DMS 273 (cell line): Measurements from ENCODE around the gene CUZD1.
A peak's percentile ranks its signal among the peaks of the same experiment; 100 is the strongest.

ENCODE experiments used
- DNase-seq: peaks from one replicate; lab custom pipeline; 2025; ENCODE audit not compliant: unreplicated experiment; lab: John Stamatoyannopoulos, UW

Gene CUZD1

DNA sequence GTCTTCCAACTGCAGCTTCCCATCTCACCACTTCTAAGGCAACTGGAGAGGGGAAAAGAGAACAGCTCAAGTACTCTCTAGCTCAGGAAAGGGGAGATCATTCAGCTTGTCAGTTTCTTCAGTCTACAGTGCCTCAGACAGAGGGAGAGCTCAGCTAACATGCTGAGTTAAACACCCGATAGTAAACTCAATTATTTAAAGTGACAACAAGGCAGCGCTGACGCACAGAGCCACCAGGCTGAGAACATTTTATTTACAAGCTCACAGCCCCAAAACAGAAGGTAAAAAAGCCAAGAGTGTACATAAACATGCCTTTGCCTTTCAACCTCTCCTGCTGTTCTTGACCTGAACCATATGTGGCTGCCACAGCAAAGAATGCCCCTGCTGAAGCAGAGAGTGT, 10.1 kb upstream of the CUZD1 start:
- no peak for DNase-seq

DNA sequence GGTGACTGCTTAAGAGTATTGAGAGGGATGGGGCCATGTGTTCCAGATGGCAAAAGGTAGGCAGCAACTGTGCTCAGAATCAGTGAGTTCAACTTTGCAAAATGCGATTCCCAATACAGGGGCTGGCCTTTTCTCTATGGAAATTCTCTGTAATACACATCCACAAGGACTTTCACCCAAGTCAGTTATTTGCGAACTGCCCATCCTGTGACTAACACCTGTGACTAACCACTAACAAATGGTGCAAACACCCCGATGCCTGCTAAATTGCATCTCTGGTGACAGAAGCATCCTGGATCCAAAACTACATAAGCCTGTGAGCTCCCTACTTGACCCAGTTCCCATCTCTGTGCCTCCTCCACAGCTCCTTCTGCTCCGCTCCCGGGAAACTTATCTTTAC, 9.0 kb upstream of the CUZD1 start:
- DNase-seq, result no peak

DNA sequence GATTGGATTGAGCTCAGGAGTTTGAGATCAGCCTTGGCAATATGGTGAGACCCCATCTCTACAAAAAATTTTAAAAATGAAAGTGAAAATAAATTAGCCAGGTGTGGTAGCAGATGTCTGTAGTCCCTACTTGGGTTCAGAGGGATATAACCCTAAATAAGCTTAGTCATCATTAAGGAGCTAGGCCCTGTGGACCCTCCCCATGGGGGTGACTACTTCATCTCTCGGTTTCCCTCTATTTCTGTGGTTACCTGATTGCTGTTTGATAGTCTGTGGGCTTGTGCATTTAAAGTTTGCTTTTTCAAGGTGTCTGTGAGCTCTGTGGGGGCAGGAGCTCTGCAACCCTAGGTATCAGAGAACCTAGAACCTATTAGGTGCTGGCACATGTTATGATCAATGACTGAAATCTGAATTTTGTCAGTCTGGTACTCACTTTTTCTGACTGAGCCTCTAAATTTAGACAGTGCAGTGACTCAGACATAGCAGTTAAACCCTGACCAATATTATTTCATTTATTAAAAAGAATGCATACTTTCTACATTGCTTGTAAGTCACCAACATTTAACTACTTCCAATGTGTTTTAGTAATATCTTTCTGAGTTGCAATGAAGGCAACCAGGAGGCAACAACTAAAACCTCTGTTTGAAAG, 8.1 kb upstream of the CUZD1 start:
- no peak for DNase-seq

DNA sequence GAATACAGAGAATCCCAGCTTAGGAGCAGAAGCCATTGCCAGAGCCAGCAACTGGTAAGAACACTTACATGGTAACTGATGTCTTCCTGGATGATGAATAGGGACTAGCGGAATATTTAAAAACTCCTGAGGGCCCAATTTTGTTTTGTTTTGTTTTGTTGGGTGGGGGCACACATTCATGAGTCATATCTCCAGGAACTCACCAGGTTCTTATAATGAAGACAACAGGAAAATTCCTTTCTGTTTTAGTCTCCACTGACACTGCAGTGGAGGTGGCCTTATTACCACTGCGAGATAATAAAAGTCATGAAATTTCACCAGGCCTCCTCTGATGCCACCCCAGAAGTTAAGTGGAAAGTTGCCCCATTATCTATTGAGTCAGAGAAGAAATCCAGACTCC, 6.6 kb upstream of the CUZD1 start:
- no peak for DNase-seq

DNA sequence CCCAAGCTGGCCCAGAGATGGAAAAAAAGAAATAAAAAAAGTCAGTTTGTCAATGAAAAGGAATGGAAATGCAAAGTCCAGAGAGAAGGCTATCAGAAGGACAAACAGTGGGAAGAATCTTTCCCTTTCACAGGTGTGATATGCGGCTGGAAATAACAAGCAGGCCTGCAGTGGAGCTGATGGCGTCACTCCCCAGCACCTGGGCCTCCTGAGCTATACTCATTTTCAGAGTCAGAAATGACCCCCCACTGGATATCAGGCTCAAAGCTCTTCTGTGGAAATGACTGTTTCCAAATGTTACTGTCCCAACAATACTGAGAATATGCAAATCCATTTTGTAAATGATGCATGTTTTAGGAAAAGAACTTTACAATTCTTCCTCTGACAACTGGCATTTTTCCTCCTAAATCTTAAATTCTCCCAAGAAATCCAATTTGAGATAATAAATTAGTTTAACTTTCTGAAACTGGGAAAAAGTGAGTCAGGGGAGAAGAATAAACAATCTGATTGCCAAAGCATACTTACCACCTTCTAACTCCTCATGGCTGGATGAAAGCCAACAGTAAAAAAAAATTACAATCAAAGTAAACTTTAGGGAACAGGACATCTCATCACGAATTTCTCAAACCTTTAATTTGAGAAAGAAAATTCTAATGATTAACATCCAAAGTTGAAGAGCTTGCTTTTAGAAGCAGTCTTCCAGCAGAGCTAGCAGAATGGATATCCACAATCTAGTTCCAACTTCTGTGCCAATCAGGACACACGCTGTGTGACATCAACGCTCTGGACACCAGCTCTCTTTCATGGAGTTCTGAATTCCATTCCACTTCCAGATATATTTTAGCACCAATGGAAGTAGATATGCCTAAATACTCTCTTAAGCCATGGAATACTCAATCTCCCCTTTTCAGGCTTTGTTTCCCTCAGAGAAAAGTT, 5.3 kb upstream of the CUZD1 start:
- DNase-seq, result no peak

DNA sequence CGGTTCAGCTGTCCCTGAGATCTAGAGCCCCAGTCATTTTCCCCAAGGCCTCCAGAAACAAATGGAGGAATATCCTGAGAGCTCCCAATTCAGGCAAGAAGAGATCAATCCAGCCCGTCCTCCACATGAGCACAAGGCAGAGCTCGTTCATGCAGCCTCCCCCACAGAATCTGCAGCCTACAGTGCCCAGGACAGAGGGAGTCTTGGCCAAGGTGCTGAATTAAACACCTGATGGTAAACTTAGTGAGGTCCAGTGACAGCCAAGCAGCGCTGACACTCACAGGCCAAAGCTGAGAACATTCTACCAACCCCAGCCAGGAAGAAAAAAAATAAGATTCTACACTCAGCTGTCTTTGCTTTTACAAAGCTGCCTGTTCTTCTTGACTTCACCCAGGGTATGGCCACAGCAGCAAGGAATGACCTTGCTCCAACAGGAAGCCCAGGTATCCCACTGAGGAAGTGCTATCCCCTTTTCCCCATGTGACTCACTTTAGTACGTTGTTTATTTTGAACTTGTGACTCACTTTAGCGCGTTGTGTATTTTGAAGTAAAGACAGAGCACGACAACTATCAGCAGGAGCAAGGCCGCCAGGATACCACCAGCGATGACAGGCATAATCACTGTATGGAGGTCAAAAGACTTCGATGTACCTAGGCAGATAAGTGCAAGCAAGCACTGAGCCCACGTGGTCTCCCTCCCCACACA, 4.4 kb upstream of the CUZD1 start:
- no peak for DNase-seq

DNA sequence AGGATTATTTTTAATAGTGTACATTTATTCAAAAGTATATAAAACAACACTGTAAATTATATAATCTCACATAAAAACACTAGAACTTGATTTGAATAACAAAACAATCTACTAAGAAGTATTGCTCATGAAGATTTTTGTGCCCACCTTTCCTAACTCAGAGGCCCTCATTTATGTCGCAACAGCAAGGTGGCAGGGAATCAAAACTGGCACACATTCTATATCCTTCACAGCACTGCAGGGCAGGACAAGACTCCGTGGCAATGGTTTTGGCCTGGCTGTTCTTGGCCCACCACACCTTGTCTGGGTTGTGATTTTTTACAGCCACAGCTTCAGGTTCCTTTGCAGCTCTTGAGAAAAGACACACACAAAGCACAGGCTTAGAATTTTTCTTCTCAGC, 3.4 kb upstream of the CUZD1 start:
- no peak for DNase-seq

DNA sequence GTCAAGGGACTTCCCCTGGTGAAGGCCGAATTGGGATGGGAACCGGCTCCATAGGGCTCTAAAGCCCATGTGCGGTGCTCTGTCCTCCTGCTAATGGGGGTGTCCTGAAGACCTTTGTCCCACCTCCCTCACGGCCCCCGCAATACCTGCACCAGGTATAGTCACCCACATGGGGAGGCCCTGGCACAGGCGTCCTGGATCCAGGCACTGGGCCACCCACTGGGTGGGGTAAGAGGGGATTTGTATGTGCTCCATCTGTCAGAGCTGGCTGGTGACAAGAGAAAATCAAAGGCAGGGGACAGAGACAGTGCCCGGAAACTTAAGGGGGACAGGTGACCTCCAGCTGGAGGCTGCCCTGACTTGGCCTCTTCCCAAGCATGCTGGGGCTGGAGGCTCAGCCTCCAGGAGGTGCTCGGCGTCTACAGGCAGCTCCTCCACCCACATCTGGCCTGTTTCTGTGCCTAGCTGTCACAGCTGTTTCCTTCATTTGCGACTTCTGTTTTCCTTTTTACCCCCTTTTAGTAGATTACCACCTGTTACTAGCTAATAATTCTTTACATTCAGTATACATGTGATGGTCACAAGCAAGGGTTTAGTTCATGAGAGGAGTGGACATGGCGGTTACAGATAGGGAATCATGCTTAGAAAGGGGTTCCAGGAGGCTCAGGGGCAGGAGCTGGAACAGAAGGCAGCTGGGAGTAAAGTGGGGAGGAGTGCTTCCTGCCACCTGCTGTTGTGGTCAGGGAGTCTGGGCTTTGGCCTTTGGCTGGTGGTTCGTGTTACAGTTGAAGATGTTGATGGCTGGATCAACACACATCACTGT, 2.3 kb upstream of the CUZD1 start:
- DNase-seq, result peak; percentile 74

DNA sequence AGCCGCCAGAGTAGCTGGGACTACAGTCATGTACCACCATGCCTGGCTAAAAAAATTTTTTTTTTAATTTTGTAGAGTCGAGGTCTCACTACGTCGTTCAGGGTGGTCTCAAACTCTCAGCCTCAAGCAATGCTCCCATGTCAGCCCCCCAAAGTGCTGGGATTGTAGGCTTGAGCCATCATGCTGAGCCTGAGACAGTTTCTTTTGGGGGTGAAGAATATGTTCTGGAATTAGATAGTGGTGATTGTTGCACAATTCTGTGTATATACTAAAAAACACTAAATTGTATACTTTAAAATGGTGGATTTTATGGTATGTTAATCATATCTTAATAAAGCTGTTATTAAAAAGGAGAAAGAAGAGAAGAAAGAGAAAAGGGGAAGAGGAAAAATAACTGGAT, 1.5 kb downstream of the CUZD1 start:
- DNase-seq, result no peak

DNA sequence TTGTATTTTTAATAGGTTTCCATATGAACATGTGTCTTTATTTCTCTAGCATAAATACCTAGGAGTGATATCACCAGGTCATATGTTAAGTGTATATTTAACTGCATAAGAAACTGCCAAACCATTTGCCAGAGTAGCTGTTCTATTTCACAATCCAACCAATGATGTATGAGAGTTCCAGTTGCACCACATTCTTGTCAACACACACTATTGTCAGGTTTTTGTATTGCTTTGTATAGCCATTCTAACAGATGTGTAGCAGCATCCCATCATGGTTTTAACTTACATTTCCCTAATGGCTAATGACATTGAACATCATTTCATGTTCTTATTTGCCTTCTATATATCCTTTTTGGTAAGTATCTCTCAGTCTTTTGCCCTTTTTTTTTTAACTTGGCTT, 4.1 kb downstream of the CUZD1 start:
- no peak for DNase-seq

DNA sequence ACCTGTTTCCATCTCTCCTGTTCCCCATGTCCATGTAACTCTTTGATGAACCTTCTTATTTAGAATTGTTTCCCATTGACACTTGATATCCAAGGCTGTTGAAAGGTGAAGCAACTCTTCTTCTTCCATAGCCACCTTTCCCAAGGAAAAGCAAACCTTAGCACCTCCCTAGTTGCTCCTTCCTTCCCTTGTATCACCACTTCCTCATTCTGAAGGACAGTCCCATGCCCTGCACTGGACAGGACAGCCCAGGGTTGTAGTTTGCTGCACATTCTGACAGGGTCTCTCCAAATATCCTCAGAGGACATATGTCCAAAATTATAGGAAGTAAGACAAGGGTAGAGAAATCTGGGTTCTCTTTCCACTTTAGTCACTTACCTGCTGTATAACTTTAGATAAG, 6.2 kb downstream of the CUZD1 start:
- no peak for DNase-seq

DNA sequence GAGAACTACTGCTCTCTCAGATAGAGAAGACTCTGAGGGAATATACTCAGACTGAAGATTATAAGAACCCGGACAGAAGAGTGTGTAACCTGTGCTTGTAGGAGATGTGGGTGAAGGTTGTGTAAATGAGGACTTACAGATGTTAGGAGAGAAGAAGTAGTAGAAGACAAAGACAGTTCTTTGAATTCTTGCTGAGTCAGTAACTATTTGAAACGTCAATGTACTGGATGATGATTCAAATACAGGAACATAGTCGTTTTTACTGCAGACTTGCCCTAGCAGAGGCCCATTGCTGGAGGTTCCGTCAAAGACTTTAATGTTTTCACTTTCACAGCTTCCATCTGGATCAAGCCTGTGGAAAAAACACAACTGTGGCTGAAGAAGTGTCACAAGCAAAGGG, 6.8 kb downstream of the CUZD1 start:
- no peak for DNase-seq

DNA sequence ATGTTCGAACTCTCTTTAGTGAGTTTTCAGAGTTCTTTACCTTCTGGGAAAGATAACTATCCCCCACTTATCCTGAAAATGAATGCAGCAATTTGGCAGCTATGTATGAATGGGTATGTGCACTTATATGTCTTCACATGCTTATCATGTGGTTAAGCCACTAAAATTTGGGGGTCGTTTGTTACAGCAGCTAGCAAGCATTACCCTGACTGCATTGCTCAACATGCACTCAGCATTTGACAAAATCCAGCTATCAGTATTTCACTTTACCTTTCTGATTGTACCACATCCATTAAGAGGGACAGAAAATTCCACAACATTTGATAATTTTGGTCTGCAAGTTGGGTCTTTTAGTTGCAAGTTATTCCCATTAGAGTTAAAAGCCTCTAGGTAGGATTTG, 9.7 kb downstream of the CUZD1 start:
- DNase-seq, result no peak

DNA sequence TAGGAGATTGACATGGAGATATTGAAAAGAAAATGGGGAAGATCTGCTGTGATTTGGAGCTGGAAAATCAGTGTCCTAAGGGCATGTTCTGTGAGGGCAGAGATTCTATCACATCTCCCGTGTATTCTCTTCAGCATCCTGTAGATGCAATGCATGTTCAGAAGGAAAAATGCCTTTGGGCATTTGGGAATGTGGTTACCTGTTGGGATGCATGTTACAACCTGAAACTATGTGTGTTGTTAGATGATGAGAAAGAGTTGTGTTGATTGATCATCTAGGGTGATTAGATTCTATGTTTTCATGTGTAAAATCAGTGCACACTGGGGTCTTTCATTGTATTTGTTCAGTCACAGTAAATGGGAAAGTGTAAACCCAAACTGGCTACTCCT, 14.7 kb downstream of the CUZD1 start:
- DNase-seq, result no peak

DNA sequence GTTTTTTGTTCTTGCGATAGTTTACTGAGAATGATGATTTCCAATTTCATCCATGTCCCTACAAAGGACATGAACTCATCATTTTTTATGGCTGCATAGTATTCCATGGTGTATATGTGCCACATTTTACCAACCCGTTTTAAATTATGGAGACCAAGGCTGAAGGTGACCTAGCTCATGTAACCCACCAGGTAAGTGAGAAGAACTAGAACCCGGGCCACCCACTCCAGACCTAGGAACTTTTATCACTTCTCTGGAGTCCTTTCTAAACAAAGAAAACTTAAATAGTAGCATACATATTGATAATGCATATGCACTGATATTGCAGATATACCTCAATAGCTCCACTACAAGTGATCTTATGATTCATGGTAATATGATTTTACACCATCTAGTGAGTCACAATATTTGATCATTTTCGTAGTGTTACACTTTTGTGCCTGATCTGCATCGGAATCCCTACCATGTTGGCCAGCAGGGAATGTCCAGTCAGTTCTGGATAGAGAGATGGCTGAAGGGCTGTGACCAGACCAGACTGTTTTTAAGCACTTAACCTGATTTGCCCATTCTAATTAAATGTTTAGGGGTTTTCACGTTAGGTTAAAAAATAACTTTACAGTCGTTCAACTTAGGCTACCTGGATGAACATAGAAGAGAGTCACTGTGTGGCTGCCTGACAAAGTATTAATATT, 15.2 kb downstream of the CUZD1 start:
- DNase-seq, result no peak

DNA sequence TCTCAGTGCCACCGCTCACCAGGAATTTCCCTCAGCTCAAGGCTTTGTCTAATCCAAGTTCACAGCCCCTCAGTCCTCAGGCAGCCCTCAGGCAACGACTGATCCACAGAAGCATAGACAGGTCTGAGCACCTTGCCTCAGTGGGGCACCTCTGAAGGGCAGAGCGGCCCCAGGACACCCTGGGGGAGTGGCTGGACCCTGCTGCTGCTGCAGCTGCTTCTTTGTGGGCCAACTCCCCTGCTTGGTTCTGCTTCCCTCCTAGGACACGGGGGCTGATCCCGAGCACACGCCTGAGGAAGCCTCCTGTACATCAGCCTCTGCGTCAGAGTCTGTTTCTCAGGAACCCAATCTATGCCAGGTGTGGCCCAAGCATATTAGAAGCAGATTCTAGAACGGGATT, 16.2 kb downstream of the CUZD1 start:
- DNase-seq, result no peak

DNA sequence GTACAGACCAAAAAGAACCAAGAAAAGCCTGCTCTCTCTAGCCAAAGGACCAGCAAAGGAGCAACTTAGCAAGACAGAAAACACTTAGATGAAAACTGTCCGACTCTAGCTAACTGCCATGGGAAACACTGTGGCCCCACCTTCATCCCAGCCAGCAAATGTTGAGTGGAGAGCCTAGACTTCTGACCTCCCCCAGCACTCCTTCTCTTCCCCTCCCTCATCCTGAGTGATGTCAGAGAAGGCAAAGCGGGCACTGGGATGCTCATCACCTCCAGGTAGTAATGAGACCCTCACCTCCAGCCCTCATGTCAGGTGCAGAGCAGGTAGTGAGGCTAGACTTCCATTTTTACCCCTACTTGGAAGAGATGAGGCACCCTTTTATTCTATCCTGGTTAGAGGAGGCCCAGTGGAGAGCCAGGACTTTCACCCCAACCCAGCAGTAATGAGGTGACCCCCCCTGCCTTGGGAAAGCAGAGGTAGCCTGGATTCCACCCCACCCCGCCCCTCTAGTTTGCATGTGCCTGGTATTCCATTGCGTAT, 16.9 kb downstream of the CUZD1 start:
- DNase-seq, result no peak

DNA sequence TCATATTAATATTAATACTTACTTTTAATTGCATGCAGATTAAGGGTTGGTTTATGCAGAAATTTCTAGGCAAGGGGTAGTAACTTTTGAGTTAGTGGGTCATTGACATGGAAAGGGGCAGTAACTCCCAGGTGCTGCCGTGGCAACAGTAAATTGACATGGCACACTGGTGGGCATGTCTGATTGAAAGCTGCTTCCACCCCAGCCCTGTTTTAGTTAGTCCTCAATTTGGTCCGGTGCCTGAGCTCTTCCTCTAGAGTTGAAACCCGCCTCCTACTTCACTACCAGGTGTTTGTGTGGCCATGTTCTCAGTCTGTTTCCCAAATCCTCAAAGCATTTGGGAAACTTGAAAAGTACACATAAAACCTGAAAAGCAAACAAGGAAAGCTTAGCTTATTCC, 18.4 kb downstream of the CUZD1 start:
- DNase-seq, result no peak

DNA sequence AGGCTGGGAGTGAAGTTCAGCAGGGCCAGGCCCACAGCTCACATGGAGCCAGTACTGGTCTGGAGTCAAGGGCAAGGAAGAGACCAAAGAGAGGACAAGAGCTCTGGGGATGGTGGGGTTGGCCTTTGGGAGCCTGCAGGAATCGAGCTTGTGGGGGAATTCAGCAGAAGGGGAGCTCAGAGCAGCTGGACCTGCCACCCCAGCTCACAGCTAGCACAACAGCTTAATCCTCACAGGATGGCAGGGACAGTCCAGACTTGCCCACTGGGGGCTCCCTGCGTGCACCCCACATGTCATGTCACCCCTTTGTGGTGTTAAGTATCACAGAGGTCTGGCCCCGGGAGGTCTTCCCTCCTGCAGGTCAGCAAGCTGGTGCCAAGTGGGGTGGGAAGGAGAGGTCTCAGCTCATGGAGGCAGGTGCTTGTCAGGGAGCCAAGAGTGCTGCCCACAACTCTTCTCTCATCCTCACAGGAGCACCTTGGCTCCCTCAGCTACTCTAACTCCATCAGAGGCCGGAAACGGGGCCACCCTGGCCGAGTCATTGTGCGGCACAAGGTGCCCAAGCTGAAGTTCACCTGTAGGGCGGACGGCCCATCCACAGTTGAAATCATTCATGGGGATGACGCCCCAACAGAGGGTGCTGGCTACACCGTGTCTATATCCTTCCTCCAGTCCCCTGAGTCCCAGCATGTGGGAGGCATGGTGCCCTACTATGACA, 22.5 kb downstream of the CUZD1 start:
- DNase-seq, result no peak

DNA sequence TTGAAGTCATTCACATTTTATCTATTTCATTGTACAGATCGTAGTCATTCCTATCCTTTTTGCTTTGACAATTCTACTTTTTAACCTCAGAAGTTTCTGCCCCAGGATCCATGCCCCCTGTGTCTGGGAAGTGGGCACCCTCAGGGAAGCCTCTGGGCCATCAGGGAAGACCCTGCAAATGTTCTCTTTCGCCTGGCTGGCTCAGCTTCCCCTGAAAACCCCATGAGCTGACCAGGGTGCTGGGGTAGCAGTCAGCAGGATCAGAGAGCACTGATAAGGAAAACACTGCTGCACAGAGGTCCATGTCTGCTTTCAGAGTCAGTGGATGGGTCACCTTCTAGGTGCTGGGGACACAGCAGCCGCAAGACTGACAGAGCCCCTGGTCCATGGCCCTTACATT, 23.8 kb downstream of the CUZD1 start:
- no peak for DNase-seq
